ENCODE data around the gene SMG9. TPM values are rescaled to one million over a fixed set of nuclear protein-coding genes. Genes with fewer than 3 reads are reported as not detected.

SMG9 gene
- total RNA-seq, 1 donor from 2014 or later, result 35.0 TPM

DNA sequence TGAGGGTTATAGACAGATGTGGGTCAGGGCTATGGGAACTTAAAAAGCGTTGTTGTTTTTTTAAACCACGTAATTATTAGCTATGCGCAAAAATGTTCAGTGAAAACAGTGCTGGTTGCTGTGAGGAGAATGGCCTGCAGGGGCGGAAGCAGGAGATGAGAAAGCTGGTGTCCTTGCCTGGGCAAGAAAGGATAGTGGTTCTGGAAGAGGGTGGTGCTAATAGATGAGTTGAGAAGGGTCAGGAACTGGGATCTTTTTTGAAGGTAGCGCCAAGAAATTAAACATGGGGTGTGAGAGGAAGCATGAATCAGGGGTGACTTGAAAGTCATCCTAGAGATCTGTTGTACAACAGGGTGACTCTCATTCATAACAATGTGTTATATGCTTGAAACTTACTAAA is 4.8 kb upstream of the SMG9 start:
- Histone ChIP-seq H3K36me3 (ENCODE audit: insufficient read depth, low read length) (no peaks in the 10 kb centered on the region), H4K20me1 (ENCODE audit: insufficient read depth, low read length) (no peaks in the 10 kb centered on the region), H3K4me2 (ENCODE audit: low read length) (peak overlapping the region; percentile 35), H3K4me1 (ENCODE audit: insufficient read depth, low read length) (peaks cover 55% of the 10 kb centered on the region), H3K4me3 (ENCODE audit: insufficient read depth, low read depth, low read length) (no peak overlapping the region), H2AFZ (ENCODE audit: low read depth, low read length) (no peak overlapping the region), H3K27me3 (ENCODE audit: insufficient read depth, low read length) (no peaks in the 10 kb centered on the region), H3K27ac (ENCODE audit: low read depth, low read length) (peak overlapping the region; percentile 74), H3K9ac (ENCODE audit: low read length) (peak overlapping the region; percentile 30), H3K9me3 (ENCODE audit: insufficient read depth, low read depth, low read length) (no peaks in the 10 kb centered on the region), H3K79me2 (ENCODE audit: insufficient read depth, low read length) (peaks cover 5% of the 10 kb centered on the region)
- no peaks in the 10 kb centered on the region for H3K9me3 Mint-ChIP-seq (ENCODE audit: unreplicated experiment)
- FAIRE-seq (no peak), DNase-seq (ENCODE audit: low read depth) (peak; percentile 65)
- H3K27me3 Mint-ChIP-seq (ENCODE audit: low read depth, unreplicated experiment), result no peaks in the 10 kb centered on the region
- no peak overlapping the region for H3K27ac Mint-ChIP-seq (ENCODE audit: unreplicated experiment)
- no peaks in the 10 kb centered on the region for H3K36me3 Mint-ChIP-seq (ENCODE audit: low read depth, unreplicated experiment)
- TF ChIP-seq CTCF (IDR thresholded peaks at IDR 0.05; ENCODE audit: insufficient read depth, low read depth, low read length), result peak; percentile 62
- TF ChIP-seq EZH2 (IDR thresholded peaks at IDR 0.05; ENCODE audit: insufficient read depth, low read length), result no peak
- H3K4me1 Mint-ChIP-seq (ENCODE audit: low read depth, unreplicated experiment), result peaks cover 37% of the 10 kb centered on the region
- peak overlapping the region; percentile 7 for H3K4me3 Mint-ChIP-seq (ENCODE audit: unreplicated experiment)

DNA sequence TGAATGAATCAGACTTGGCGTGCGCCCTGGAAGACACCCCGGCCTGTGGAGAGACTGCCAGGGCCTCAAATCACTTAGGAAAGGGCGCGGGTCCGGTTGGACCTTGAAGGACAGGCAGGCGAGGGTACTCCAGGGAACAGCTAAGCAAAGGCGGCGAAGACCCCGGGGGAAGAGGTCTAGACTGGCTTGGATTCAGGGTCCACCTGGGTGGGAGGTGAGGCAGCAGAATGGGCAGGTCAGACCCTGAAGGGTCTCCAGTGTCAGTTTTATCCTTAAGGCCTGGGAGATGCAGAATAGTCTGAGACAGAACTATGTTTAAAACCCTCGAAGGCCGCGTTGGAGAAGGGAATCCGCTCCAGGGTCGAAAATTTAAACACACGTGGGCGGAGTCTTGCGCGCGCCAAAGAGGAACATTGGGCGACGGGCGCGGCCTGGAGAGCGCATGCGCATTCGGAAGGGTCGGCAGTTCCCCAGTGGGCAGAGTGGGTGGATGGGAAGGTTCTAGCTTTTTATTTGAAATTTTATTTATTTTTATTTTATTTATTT is 567 bp upstream of the SMG9 start:
- Histone ChIP-seq H3K4me2 (ENCODE audit: low read length) (peak overlapping the region; percentile 99), H3K4me1 (ENCODE audit: insufficient read depth, low read length) (peaks cover 59% of the 10 kb centered on the region), H3K9me3 (ENCODE audit: insufficient read depth, low read depth, low read length) (no peaks in the 10 kb centered on the region), H2AFZ (ENCODE audit: low read depth, low read length) (peak overlapping the region; percentile 85), H3K9ac (ENCODE audit: low read length) (peak overlapping the region; percentile 93), H3K4me3 (ENCODE audit: insufficient read depth, low read depth, low read length) (peak overlapping the region; percentile 79), H3K27me3 (ENCODE audit: insufficient read depth, low read length) (no peaks in the 10 kb centered on the region), H3K79me2 (ENCODE audit: insufficient read depth, low read length) (peaks cover 30% of the 10 kb centered on the region), H4K20me1 (ENCODE audit: insufficient read depth, low read length) (peaks cover 4% of the 10 kb centered on the region), H3K36me3 (ENCODE audit: insufficient read depth, low read length) (peaks cover 6% of the 10 kb centered on the region), H3K27ac (ENCODE audit: low read depth, low read length) (peak overlapping the region; percentile 99)
- H3K36me3 Mint-ChIP-seq (ENCODE audit: low read depth, unreplicated experiment), result peaks cover 5% of the 10 kb centered on the region
- no peaks in the 10 kb centered on the region for H3K9me3 Mint-ChIP-seq (ENCODE audit: unreplicated experiment)
- DNase-seq (ENCODE audit: low read depth) (peak; percentile 30), FAIRE-seq (no peak)
- H3K27ac Mint-ChIP-seq (ENCODE audit: unreplicated experiment), result peak overlapping the region; percentile 98
- TF ChIP-seq EZH2 (IDR thresholded peaks at IDR 0.05; ENCODE audit: insufficient read depth, low read length) (no peak), CTCF (IDR thresholded peaks at IDR 0.05; ENCODE audit: insufficient read depth, low read depth, low read length) (no peak)
- no peaks in the 10 kb centered on the region for H3K27me3 Mint-ChIP-seq (ENCODE audit: low read depth, unreplicated experiment)
- peaks cover 44% of the 10 kb centered on the region for H3K4me1 Mint-ChIP-seq (ENCODE audit: low read depth, unreplicated experiment)
- peak overlapping the region; percentile 97 for H3K4me3 Mint-ChIP-seq (ENCODE audit: unreplicated experiment)

GRCh38 chr19:43754253-43754502 is 584 bp downstream of the SMG9 start:
- Histone ChIP-seq H3K4me2 (ENCODE audit: low read length) (peak overlapping the region; percentile 99), H3K9me3 (ENCODE audit: insufficient read depth, low read depth, low read length) (no peaks in the 10 kb centered on the region), H3K9ac (ENCODE audit: low read length) (peak overlapping the region; percentile 93), H3K27me3 (ENCODE audit: insufficient read depth, low read length) (no peaks in the 10 kb centered on the region), H4K20me1 (ENCODE audit: insufficient read depth, low read length) (peaks cover 4% of the 10 kb centered on the region), H2AFZ (ENCODE audit: low read depth, low read length) (no peak overlapping the region), H3K79me2 (ENCODE audit: insufficient read depth, low read length) (peaks cover 40% of the 10 kb centered on the region), H3K36me3 (ENCODE audit: insufficient read depth, low read length) (peaks cover 18% of the 10 kb centered on the region), H3K27ac (ENCODE audit: low read depth, low read length) (peak overlapping the region; percentile 99), H3K4me1 (ENCODE audit: insufficient read depth, low read length) (peaks cover 54% of the 10 kb centered on the region), H3K4me3 (ENCODE audit: insufficient read depth, low read depth, low read length) (peak overlapping the region; percentile 79)
- H3K27me3 Mint-ChIP-seq (ENCODE audit: low read depth, unreplicated experiment), result no peaks in the 10 kb centered on the region
- peaks cover 9% of the 10 kb centered on the region for H3K36me3 Mint-ChIP-seq (ENCODE audit: low read depth, unreplicated experiment)
- FAIRE-seq (no peak), DNase-seq (ENCODE audit: low read depth) (no peak)
- peak overlapping the region; percentile 97 for H3K4me3 Mint-ChIP-seq (ENCODE audit: unreplicated experiment)
- peak overlapping the region; percentile 99 for H3K27ac Mint-ChIP-seq (ENCODE audit: unreplicated experiment)
- H3K4me1 Mint-ChIP-seq (ENCODE audit: low read depth, unreplicated experiment), result peaks cover 40% of the 10 kb centered on the region
- TF ChIP-seq CTCF (IDR thresholded peaks at IDR 0.05; ENCODE audit: insufficient read depth, low read depth, low read length) (no peak), EZH2 (IDR thresholded peaks at IDR 0.05; ENCODE audit: insufficient read depth, low read length) (no peak)
- H3K9me3 Mint-ChIP-seq (ENCODE audit: unreplicated experiment), result no peaks in the 10 kb centered on the region

Data from astrocyte (in vitro differentiated cells and primary cell).